ENCODE measurements around the gene GCKR.

Gene GCKR

GRCh38 chr2:27496357-27497287 is at the start of gene GCKR:
TSS of gene GCKR (plus strand) at chr2:27496839. CDS start at chr2:27496905, 66 bp downstream.
- no peak within 1 kb of the TSS for H3K27ac ChIP-seq (ENCODE audit: low read length)
- TF ChIP-seq EZH2phosphoT487 (IDR thresholded peaks at IDR 0.05; ENCODE audit: low read length): no peak
- no peak for TF ChIP-seq CTCF (IDR thresholded peaks at IDR 0.05; ENCODE audit: low read length)
- no peak for TF ChIP-seq EZH2 (optimal IDR thresholded peaks at IDR 0.05; ENCODE audit: low read depth, low read length)
- H3K9ac ChIP-seq (ENCODE audit: low read length): no peak within 1 kb of the TSS
- H3K4me3 ChIP-seq (ENCODE audit: low read length): no peak within 1 kb of the TSS
- no peaks in the 10 kb centered on the region for H3K36me3 ChIP-seq (replicated peaks; ENCODE audit: insufficient read depth, low read length)
- H3K9me2 ChIP-seq (replicated peaks; ENCODE audit: insufficient read depth, low read length): no peaks in the 10 kb centered on the region
- DNase-seq: no peak
- no peak within 1 kb of the TSS for H2AFZ ChIP-seq (ENCODE audit: low read length)
- H3K27me3 ChIP-seq (replicated peaks; ENCODE audit: insufficient read depth, low read length): peaks cover 13% of the 10 kb centered on the region
- H3K4me1 ChIP-seq (ENCODE audit: low read length): no peaks in the 10 kb centered on the region
- no peaks in the 10 kb centered on the region for H4K20me1 ChIP-seq (ENCODE audit: insufficient read depth, low read length)
- H3K9me3 ChIP-seq (replicated peaks; ENCODE audit: insufficient read depth, low read length): no peaks in the 10 kb centered on the region
- H3F3A ChIP-seq (ENCODE audit: insufficient read depth, low read length): no peaks in the 10 kb centered on the region
- H3K4me2 ChIP-seq (ENCODE audit: low read depth, low read length): no peak within 1 kb of the TSS
- H3K79me2 ChIP-seq (ENCODE audit: low read length): no peaks in the 10 kb centered on the region

- no peaks in the 10 kb centered on the region for H3F3A ChIP-seq (ENCODE audit: insufficient read depth, low read length)
- H3K4me2 ChIP-seq (ENCODE audit: low read depth, low read length): no peak overlapping the region
- DNase-seq: no peak
- H3K4me3 ChIP-seq (ENCODE audit: low read length): no peak overlapping the region
- no peak overlapping the region for H3K27ac ChIP-seq (ENCODE audit: low read length)
- no peak overlapping the region for H2AFZ ChIP-seq (ENCODE audit: low read length)
- TF ChIP-seq EZH2 (optimal IDR thresholded peaks at IDR 0.05; ENCODE audit: low read depth, low read length) (no peak), CTCF (IDR thresholded peaks at IDR 0.05; ENCODE audit: low read length) (no peak)
- H3K9ac ChIP-seq (ENCODE audit: low read length): no peak overlapping the region
- no peaks in the 10 kb centered on the region for H3K36me3 ChIP-seq (replicated peaks; ENCODE audit: insufficient read depth, low read length)
- no peaks in the 10 kb centered on the region for H3K4me1 ChIP-seq (ENCODE audit: low read length)
- H3K27me3 ChIP-seq (replicated peaks; ENCODE audit: insufficient read depth, low read length): no peaks in the 10 kb centered on the region
- no peaks in the 10 kb centered on the region for H4K20me1 ChIP-seq (ENCODE audit: insufficient read depth, low read length)
- no peaks in the 10 kb centered on the region for H3K9me3 ChIP-seq (replicated peaks; ENCODE audit: insufficient read depth, low read length)
- H3K79me2 ChIP-seq (ENCODE audit: low read length): no peaks in the 10 kb centered on the region
- no peaks in the 10 kb centered on the region for H3K9me2 ChIP-seq (replicated peaks; ENCODE audit: insufficient read depth, low read length)
Observed at GRCh38 chr2:27448381-27448780, 48.3 kb upstream of the GCKR start.

- Histone ChIP-seq H3K9ac (ENCODE audit: low read length) (no peak overlapping the region), H3K4me1 (ENCODE audit: low read length) (no peaks in the 10 kb centered on the region), H3K27me3 (replicated peaks; ENCODE audit: insufficient read depth, low read length) (no peaks in the 10 kb centered on the region), H4K20me1 (ENCODE audit: insufficient read depth, low read length) (no peaks in the 10 kb centered on the region), H3F3A (ENCODE audit: insufficient read depth, low read length) (no peaks in the 10 kb centered on the region), H3K79me2 (ENCODE audit: low read length) (no peaks in the 10 kb centered on the region), H2AFZ (ENCODE audit: low read length) (no peak overlapping the region), H3K4me2 (ENCODE audit: low read depth, low read length) (no peak overlapping the region), H3K27ac (ENCODE audit: low read length) (no peak overlapping the region), H3K9me3 (replicated peaks; ENCODE audit: insufficient read depth, low read length) (no peaks in the 10 kb centered on the region), H3K36me3 (replicated peaks; ENCODE audit: insufficient read depth, low read length) (no peaks in the 10 kb centered on the region), H3K4me3 (ENCODE audit: low read length) (no peak overlapping the region), H3K9me2 (replicated peaks; ENCODE audit: insufficient read depth, low read length) (no peaks in the 10 kb centered on the region)
- TF ChIP-seq EZH2 (optimal IDR thresholded peaks at IDR 0.05; ENCODE audit: low read depth, low read length): no peak
- no peak for TF ChIP-seq EZH2phosphoT487 (IDR thresholded peaks at IDR 0.05; ENCODE audit: low read length)
- no peak for TF ChIP-seq CTCF (IDR thresholded peaks at IDR 0.05; ENCODE audit: low read length)
- DNase-seq: no peak
Observed at GRCh38 chr2:27451095-27451494, 45.5 kb upstream of the GCKR start.

Measured in MM.1S (cell line).